GM18526 (cell line): Measurements from ENCODE around the gene TRPT1.

Experiments
- POLR2A ChIP-seq: IDR thresholded peaks from 3 replicates; pipeline ENCODE4 v1.6.1; 2011; ENCODE audit not compliant: insufficient read length; ENCODE audit errors: extremely low read depth

The TRPT1 gene

DNA sequence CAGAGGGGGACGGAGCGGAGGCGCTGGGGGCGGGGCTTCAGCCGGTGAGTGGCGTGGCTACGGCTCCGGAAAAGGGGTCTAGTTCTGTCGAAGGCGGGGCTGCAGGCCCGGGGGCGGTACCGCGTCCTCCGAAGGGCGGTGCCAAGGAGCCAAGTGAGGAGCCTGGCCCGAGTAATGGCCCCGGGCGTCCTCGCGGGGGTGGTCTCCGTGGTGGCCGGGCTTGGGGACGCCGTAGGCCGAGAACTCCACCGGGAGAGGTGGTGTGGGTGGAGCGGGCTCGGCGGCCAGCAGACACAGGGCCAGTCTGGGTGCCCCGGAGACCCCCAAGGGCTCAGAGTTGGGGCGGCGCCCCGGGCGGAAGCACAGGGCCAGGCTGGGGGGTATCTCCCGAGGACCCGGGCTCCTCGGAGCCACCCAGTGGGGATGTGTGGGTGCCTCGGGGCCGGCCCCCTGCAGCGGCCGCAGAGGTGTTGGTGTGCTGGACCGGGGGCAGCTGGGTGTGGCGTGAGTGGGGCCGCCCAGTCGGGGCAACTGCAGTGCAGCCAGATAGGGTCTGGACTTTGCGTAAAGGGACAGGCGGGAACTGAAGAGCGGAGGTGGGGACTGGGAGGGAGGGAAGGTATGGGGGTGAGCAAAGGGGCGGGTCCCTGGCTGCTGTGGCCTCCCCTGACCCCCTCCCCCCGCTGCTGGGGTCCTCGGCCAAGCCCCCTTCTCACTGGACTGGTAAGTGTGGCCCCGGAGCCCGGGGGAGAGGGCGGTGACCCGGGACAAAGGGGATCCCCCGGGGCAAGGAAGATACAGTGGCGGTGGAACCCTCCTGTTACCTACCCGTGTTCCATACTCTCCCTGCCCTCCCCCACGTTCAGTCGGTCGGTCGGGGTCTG is 15.7 kb upstream of the TRPT1 start:
- TF ChIP-seq POLR2A = peak; percentile 54

DNA sequence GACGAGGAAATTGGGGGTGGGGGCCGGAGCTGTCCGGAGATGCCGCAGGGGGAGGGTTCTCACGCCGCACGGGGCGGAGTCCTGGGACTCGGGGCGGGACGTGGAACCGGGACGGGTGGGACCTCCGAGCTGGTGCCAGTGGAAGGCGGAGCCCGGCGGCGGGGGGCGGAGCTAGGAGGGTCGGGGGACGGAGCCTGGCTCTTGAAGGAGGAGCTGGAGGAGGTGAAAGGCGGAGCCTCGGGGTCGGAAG is 15.2 kb upstream of the TRPT1 start:
- no peak for TF ChIP-seq POLR2A

DNA sequence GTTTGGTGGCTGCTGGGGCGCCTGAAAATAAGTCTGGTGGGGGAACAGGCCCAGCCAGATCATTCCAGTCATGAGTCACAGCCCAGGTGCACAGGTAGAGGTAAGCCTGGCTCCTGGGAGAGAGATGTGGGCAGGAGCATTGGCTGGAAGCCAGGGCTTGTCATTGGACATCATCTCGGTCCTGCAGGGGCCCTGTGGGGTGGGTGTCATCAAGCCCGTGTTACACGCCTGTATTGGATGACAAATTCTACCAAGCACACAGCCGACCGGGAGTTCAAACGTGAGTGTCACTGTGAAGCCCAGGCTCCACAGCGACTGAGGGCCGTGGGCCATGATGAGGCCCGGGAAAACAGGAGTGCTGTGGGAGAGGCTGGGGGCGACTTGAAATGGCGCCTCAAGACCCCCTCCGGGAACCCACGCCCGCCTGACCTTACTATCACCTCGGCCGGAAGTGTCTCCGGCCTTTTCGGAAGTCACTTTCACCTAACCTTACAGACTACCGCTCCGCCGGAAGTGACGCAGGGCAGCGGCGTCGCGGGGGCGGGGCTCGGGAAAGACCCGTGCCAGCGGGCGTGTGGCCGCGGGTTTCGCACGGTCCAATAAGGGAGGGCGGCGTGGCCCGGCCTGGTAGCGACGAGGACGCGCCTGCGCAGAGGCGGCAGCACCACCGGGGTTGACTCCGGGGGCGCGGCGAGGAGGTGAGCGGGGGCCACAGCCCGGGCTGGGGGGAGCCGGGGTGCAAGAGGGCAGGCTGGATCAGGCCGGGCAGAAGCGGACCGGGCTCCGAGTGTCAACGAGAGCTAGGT is 14.7 kb upstream of the TRPT1 start, which contains the start of gene FKBP2:
Gene FKBP2, plus strand, starts transcription at position 661 of the 806 bp plus-strand sequence. CDS start 1,293 bp downstream, outside the sequence.
- peak; percentile 83 for TF ChIP-seq POLR2A

DNA sequence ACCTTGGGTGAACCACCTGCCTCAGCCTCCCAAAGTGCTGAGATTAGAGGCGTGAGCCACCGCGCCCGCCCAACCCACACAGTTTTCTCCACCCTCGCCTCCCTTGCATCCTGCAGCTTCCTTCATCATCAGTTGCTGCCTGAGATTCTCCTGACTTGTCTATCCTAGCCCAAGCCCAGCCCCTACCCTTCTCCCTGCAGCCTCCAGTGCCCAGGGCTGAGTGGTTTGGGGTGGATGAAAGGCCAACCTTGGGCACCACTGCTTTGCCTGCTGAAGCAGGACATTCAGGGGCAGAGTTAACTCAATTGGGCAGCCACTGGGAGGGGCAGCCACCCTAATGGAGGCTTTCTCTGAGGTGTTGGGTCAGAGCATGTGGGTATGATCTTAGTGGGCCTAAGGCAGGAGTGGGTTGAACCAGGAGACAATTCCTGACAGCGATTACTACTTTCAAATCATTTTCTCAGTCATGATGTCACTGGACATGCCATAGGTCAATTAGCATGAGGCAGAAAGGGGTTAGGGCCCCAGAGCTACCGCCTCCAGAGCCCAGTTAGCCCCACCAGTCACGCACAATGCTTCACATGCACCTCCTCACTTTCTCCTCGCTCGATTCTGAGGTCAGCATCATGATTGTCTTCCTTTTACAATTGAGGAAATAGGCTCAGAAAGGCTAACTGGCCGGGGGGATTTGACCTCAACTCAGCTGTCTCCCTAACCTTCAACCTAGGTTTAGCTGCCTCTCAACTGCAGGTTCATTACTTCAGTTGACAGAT is 13.9 kb upstream of the TRPT1 start:
- no peak for TF ChIP-seq POLR2A

DNA sequence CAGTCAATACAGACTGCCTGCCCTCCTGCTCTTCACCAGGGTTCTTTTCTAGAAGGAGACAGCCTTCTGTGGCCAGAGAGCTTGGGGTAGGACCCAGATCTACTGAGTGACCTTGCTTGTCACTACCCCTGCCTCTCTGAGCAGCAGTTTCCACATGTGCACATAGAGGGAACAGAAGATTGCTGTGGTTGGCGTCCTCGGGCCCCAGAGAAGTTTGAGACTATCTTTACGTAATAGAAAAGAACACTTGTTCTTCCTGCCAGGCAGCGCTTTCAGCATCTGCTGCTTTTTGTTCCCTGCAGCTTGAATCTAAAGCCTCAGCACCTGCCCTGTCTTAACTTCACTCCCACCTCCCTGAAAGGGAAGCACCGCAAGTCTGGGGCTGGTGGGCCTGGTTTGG is 13.0 kb upstream of the TRPT1 start:
- no peak for TF ChIP-seq POLR2A

DNA sequence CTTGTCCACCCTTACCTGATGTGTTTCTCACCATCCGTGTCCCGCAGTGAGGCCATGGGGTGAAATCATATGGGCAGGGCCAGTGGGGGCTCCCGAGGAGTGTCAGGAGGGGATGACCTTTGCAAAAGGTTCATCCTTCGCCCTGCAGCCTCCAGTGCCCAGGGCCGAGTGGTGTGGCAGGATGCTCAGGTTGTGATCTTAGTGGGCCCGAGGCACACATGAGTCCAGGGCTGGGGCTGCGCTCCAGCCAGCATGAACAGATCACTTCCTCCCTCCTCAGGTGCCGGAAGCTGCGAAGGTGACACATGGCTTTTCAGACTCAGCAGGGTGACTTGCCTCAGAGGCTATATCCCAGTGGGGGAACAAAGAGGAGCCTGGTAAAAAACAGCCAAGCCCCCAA is 12.1 kb upstream of the TRPT1 start:
- no peak for TF ChIP-seq POLR2A

DNA sequence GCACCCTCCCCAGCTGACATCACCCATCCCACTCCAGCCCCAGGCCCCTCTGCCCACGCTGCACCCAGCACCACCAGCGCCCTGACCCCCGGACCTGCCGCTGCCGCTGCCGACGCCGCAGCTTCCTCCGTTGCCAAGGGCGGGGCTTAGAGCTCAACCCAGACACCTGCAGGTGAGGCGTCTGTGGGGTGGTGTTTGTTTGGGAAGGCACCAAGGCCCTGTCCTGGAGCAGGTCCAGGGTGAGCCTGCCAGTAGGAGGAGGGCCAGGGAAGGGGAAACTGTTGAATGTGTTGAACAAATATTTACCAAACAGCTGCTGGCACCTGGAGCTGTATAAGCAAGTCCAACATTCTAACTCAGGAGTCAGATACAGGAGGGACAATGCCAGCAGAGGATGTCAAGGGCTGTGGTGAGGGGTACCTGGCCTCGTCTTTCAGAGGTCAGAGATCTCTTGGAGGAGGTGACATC is 11.5 kb upstream of the TRPT1 start:
- TF ChIP-seq POLR2A = no peak

DNA sequence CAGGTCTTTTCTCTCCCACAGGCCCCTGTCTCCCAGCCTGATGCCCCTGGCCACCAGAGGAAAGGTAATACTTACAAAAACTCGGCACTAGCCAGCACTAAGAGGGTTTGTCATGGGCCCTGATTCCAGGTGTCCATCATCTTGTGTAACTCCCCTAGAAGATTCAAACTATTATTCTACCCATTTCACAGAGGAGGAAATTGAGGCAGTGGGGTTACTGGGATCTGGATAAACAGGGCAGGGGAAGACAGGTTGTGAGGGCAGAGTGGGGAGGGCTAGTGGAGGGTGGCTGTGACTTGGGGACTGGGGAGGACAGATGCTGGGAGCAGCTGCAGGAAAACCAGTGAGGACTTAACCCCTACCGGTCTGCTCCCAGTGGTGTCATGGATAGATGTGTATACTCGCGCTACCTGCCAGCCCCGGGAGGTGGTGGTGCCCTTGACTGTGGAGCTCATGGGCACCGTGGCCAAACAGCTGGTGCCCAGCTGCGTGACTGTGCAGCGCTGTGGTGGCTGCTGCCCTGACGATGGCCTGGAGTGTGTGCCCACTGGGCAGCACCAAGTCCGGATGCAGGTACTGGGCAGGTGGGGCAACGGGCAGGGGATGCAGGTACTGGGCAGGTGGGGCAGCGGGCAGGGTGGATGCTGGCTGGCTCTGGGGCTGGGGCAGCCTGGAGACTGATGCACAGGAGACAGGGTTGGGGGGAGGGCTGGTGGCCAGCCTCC is 9.6 kb upstream of the TRPT1 start:
- TF ChIP-seq POLR2A = no peak

DNA sequence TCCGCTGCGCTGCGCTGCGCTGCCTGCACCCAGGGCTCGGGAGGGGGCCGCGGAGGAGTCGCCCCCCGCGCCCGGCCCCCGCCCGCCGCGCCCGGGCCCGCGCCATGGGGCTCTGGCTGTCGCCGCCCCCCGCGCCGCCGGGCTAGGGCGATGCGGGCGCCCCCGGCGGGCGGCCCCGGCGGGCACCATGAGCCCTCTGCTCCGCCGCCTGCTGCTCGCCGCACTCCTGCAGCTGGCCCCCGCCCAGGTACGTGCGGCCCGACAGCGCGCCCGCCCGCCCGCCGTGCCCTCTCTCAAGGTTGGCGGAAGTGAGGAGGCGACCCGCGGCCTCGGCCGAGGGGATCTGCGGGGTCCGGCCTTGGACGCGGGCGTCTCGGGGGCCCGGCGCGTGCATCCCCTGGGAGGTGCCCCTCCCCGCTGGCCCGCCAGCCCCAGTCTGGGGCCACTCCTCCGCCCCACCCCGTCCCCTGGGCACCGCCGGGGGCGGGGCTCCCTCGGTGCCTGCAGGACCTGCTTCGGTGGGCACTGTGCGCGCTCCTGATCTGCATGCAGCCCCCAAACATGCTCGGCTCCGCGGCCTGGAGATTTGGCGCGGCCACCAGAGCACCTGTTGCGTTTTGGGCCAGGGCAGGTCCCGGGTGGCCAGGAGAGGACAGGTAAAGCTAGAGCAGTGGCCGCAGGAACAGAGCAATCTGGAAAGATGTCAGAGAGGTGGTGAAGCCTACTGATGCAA is 8.8 kb upstream of the TRPT1 start:
- TF ChIP-seq POLR2A = no peak

DNA sequence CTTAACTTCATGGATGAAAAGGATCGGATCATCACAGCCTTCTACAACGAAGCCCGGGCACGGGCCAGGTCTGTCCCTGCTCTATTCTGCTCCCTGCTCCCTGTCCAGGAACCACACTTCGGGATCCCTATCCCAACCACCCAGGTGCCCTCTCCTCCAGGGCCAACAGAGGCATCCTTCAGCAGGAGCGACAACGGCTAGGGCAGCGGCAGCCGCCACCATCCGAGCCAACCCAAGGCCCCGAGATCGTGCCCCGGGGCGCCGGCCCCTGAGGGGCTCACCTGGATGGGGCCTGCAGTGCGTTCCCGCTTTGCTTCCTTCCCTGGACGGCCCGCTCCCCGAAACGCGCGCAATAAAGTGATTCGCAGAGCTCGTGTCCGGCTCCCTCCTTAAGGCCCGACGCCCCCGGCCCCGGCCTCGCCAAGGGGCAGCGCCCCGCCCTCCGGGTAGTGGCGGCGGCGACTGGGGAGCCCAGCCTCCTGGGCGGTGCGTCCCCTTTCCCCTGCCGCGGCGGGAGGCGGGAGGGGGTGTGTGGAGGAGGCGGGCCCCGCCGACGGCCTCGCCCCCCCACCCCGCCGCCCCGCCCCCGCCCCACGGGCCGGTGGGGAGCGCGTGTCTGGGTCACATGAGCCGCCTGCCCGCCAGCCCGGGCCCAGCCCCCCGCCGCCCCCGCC is 8.1 kb upstream of the TRPT1 start, which contains the start of gene VEGFB:
Gene VEGFB, plus strand, starts transcription at position 672 of the 674 bp plus-strand sequence. CDS start 250 bp downstream, outside the sequence.
- no peak for TF ChIP-seq POLR2A

DNA sequence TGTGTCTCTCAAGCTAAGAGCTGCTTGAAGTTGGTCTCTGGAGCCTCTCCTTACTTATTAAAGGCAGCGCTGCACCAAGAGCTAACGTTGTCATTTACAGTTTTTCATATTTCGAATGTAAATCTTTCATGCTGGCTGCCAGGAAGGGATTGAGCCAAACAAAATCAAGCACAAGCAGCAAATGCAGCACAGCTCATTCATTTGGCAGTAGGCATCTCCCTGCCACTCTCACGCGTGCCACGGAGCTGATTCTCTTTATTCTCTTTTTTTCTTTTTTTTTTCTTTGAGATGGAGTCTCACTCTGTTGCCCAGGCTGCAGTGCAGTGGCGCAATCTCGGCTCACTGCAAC is 7.0 kb upstream of the TRPT1 start:
- TF ChIP-seq POLR2A = no peak

DNA sequence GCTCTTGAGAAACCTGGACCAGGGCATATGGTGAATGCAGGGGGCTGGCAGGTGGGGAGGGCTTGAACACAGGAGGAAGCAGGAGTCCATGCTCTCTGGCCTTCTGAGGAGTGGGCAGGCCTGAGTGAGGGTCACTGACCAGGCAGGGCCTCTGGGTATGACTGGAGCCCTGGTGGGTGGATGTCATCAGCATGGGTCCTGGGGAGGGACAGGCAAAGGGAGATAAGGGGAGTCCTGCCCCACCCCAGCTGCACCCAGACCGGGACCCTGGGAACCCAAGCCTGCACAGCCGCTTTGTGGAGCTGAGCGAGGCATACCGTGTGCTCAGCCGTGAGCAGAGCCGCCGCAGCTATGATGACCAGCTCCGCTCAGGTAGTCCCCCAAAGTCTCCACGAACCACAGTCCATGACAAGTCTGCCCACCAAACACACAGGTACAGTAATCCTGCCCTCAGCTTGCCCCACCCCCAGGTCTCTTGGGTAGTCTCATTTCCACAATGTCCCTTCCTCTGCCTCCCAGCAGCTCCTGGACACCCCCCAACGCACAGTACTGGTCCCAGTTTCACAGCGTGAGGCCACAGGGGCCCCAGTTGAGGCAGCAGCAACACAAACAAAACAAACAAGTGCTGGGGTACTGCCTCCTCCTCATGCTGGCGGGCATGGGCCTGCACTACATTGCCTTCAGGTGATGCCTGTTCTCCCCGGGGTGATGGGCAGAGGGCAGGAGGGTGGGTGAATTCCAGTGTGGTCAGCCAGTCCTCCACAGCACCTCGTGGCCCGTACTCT is 6.4 kb upstream of the TRPT1 start:
- no peak for TF ChIP-seq POLR2A

DNA sequence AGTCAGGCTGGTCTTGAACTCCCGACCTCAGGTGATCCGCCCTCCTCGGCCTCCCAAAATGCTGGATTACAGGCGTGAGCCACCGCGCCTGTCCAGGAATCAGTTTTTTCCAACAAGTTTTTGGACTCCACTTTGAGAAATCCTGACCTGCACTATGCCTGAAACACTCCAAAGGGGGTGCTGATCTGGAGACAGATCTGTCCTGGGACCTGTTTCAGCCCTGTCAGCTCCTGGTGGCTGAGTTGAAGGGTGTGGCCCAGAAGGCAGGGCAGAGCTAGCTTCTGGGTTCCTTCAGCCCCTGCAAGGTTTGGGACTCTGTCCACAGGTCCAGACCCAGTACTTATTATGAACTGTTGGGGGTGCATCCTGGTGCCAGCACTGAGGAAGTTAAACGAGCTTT is 5.6 kb upstream of the TRPT1 start:
- no peak for TF ChIP-seq POLR2A

DNA sequence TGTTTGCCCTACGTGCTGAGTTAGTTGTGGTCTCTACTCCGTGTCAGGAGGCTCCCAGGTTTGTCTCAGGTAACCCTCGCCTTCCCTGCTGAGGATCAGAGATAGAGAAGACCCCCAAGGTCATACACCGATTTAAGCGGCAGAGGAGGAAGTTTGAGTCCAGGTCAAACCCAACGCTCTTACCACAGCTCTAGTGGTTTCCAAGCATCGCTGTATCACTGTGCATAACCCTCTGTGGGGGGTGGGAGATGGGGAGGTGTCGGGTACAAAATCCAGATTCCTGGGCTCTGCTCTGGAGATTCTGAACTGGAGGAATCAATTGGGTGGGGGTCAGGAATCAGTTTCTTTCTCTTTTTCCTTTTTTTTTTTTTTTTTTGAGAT is 5.0 kb upstream of the TRPT1 start:
- TF ChIP-seq POLR2A = no peak
